ENCODE measurements around the gene RNF166. TPM values are rescaled to one million over a fixed set of nuclear protein-coding genes. Genes with fewer than 3 reads are reported as not detected.
A peak's percentile ranks its signal among the peaks of the same experiment; 100 is the strongest.

Gene RNF166
- polyA plus RNA-seq, 3 donors: 99.3 to 255 (median 120) TPM

- no peaks in the 10 kb centered on the region for H3K27me3 ChIP-seq (ENCODE audit: control insufficient read depth in 2 of 2, insufficient read depth in 2 of 2, low read length in 2 of 2)
- peaks cover 0 to 5% (median 2%) of the 10 kb centered on the region in 3 donors for H3K27me3 Mint-ChIP-seq (ENCODE audit: low read depth in 3 of 3)
- H3K4me1 ChIP-seq (ENCODE audit: control insufficient read depth in 1 of 2, insufficient read depth in 2 of 2, low read length in 2 of 2): peaks cover 11 to 16% of the 10 kb centered on the region in 2 donors
- no peaks in the 10 kb centered on the region for H3K9me3 Mint-ChIP-seq
- H3K79me2 ChIP-seq (ENCODE audit: insufficient read depth, low read length): peaks cover under 1% of the 10 kb centered on the region
- H3K9ac ChIP-seq (ENCODE audit: insufficient read depth, low read length, poor library complexity, severe bottlenecking): no peak overlapping the region
- peaks cover 10 to 15% of the 10 kb centered on the region in 2 donors for H3K36me3 ChIP-seq (replicated peaks in 1 of 2; ENCODE audit: control insufficient read depth in 1 of 2, insufficient read depth in 2 of 2, low read length in 2 of 2)
- no peak overlapping the region for H3K27ac Mint-ChIP-seq
- H3K36me3 Mint-ChIP-seq: peaks cover 22 to 55% of the 10 kb centered on the region in 2 donors
- peaks cover 12% of the 10 kb centered on the region for H3K4me1 Mint-ChIP-seq
- H3K4me3 ChIP-seq (replicated peaks in 1 of 3; ENCODE audit: low read depth in 2 of 3, low read length in 3 of 3): no peak overlapping the region
- no peaks in the 10 kb centered on the region for H3K9me3 ChIP-seq (replicated peaks in 1 of 2; ENCODE audit: control insufficient read depth in 1 of 2, insufficient read depth in 1 of 2, low read length in 2 of 2)
- intact Hi-C loops (cut with micrococcal nuclease): no loop called here
- H3K4me3 Mint-ChIP-seq: no peak overlapping the region
- H4K20me1 ChIP-seq (ENCODE audit: insufficient read depth, low read length): no peaks in the 10 kb centered on the region
- DNase-seq: no peak
- TF ChIP-seq, protein P1, sequence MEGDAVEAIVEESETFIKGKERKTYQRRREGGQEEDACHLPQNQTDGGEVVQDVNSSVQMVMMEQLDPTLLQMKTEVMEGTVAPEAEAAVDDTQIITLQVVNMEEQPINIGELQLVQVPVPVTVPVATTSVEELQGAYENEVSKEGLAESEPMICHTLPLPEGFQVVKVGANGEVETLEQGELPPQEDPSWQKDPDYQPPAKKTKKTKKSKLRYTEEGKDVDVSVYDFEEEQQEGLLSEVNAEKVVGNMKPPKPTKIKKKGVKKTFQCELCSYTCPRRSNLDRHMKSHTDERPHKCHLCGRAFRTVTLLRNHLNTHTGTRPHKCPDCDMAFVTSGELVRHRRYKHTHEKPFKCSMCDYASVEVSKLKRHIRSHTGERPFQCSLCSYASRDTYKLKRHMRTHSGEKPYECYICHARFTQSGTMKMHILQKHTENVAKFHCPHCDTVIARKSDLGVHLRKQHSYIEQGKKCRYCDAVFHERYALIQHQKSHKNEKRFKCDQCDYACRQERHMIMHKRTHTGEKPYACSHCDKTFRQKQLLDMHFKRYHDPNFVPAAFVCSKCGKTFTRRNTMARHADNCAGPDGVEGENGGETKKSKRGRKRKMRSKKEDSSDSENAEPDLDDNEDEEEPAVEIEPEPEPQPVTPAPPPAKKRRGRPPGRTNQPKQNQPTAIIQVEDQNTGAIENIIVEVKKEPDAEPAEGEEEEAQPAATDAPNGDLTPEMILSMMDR (IDR thresholded peaks at IDR 0.05): no peak
- no peak overlapping the region for H3K27ac ChIP-seq (ENCODE audit: low read depth in 1 of 2, low read length in 2 of 2)
- no peak overlapping the region for H3K4me2 ChIP-seq (replicated peaks; ENCODE audit: extremely low read depth, low read length, poor library complexity, severe bottlenecking)
- WGBS (ENCODE audit: insufficient coverage): 90% methylated on average over 29 of the region's 29 CpGs
- H2AFZ ChIP-seq (ENCODE audit: insufficient read depth, low read depth, low read length, poor library complexity, severe bottlenecking): no peak overlapping the region
These were observed 50.4 kb downstream of the RNF166 start for GRCh38 chr16:88655733-88656281.

- H3K79me2 ChIP-seq (ENCODE audit: insufficient read depth, low read length): peaks cover 6% of the 10 kb centered on the region
- H3K27me3 ChIP-seq (ENCODE audit: control insufficient read depth in 2 of 2, insufficient read depth in 2 of 2, low read length in 2 of 2): no peaks in the 10 kb centered on the region
- peaks cover 0 to 5% (median 2%) of the 10 kb centered on the region in 3 donors for H3K27me3 Mint-ChIP-seq (ENCODE audit: low read depth in 3 of 3)
- WGBS (ENCODE audit: insufficient coverage): 97% methylated on average over 46 of the region's 50 CpGs
- peaks cover 10 to 15% of the 10 kb centered on the region in 2 donors for H3K36me3 ChIP-seq (replicated peaks in 1 of 2; ENCODE audit: control insufficient read depth in 1 of 2, insufficient read depth in 2 of 2, low read length in 2 of 2)
- no peak overlapping the region for H3K4me3 Mint-ChIP-seq
- no peak overlapping the region for H3K4me3 ChIP-seq (replicated peaks in 1 of 3; ENCODE audit: low read depth in 2 of 3, low read length in 3 of 3)
- H2AFZ ChIP-seq (ENCODE audit: insufficient read depth, low read depth, low read length, poor library complexity, severe bottlenecking): no peak overlapping the region
- H3K27ac Mint-ChIP-seq: peak overlapping the region in 2 of 7 donors; percentile 30 to 41
- no peak overlapping the region for H3K9ac ChIP-seq (ENCODE audit: insufficient read depth, low read length, poor library complexity, severe bottlenecking)
- TF ChIP-seq, protein P1 (IDR thresholded peaks at IDR 0.05): no peak
- DNase-seq: no peak
- peaks cover 6% of the 10 kb centered on the region for H4K20me1 ChIP-seq (ENCODE audit: insufficient read depth, low read length)
- peaks cover 11 to 16% of the 10 kb centered on the region in 2 donors for H3K4me1 ChIP-seq (ENCODE audit: control insufficient read depth in 1 of 2, insufficient read depth in 2 of 2, low read length in 2 of 2)
- no peaks in the 10 kb centered on the region for H3K9me3 Mint-ChIP-seq
- H3K9me3 ChIP-seq (replicated peaks in 1 of 2; ENCODE audit: control insufficient read depth in 1 of 2, insufficient read depth in 1 of 2, low read length in 2 of 2): no peaks in the 10 kb centered on the region
- peaks cover 10% of the 10 kb centered on the region for H3K4me1 Mint-ChIP-seq
- peaks cover 22 to 53% of the 10 kb centered on the region in 2 donors for H3K36me3 Mint-ChIP-seq
- no peak overlapping the region for H3K4me2 ChIP-seq (replicated peaks; ENCODE audit: extremely low read depth, low read length, poor library complexity, severe bottlenecking)
- intact Hi-C loops (cut with micrococcal nuclease): no loop called here
- H3K27ac ChIP-seq (ENCODE audit: low read depth in 1 of 2, low read length in 2 of 2): no peak overlapping the region
These were observed 51.0 kb downstream of the RNF166 start for GRCh38 chr16:88655053-88655732.

Measured in CD14-positive monocyte (primary cell).